HPDE6-E6E7 (cell line): ENCODE data around the gene NUDT2.

Experiments
- DNase-seq: peaks from one replicate; pipeline ENCODE4 v3.0.0; 2011; ENCODE audit warnings: missing footprints; ENCODE audit errors: extremely low spot score

Gene NUDT2

DNA sequence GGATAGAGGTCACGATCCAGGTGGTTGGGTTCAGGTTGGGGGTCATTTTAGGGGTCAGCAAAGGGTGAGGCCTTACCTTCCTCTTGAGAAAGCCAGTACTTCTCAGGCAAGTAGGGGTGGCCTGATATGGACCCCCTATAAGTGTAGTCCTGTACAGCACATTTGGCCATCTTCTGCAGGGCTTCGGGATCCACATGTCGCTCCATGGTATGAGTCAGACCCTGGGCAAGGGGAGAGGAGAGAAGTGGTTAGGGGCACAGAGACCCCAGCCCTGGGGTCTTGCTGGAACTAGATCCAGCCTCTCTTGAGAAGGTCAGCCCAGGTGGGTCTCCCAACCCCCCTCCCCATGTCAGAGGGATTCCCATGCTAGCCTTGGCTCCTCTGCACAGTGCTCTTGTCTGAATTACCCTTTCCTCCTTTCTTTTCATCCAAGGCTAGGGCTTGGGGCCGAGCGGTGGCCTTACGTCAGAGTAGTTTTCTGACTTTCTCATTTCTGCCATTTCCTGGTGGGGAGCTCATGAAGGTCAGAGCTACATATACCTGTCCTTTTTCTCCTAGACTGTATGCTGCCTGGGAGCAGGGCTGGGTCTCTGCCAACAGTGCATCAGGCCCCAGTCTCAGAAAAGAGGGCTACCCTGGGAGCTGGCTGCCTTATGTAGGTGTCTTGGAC lies 56.3 kb downstream of the NUDT2 start:
- no peak for DNase-seq

DNA sequence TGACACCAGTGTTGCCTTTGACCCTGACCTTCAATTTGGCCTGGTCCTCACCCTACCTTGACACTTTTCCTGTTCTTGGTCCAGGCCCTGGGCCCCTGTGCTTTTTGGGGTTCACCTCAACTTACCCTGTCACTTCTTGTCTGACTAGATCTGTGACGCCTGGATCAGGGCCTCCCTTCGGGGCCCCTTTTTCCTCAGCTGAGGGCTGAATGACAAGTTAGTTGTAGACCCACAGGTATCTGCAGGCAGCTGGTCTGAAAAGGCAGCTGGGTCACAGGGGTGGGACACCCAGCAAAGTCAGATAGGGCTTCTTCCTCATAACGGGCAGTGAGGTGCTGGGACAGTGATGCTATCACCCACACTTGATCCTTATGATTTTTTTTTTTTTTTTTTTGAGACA lies 57.3 kb downstream of the NUDT2 start:
- DNase-seq, result no peak

DNA sequence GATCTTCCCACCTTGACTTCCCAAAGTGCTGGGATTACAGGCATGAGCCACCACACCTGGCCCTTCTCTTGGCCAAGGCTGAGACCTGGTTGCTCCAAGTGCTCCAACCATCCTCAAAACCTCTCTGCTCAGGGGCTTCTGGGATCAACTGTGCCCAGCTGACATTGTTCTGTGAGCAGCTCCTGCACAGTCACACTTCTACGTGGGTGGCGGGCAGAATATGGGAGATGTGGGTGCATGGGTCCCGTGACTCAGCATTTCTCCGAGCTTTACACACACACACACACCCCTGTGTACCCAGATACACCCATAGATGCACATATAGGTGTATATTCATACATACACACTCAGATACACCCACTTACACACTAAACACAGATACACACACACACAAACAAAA lies 57.9 kb downstream of the NUDT2 start:
- no peak for DNase-seq

DNA sequence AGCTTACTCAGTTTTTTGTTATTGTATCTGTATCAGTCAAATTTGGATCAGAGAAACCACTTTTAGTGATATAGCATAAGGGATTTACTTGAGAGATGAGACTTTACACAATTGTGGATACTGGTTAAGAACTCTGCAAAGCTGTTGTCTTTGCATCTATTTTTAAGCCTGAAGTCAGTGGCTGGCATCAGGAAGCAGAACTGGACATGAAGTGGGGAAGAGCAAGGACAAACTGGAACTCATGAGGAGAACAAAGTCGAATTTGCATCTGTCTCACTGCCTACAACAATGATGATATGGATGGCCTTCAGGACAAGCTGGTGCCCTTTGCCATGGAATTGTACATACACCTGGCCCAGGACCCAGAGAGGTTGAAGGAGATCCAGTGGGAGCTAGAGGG lies 63.1 kb downstream of the NUDT2 start:
- no peak for DNase-seq
